BJ (cell line): ENCODE measurements around the gene COL9A3. TPM values are rescaled to one million over a fixed set of nuclear protein-coding genes. Genes with fewer than 3 reads are reported as not detected.

Source experiments
- CTCF ChIA-PET: fragments of 350-600 bp; formaldehyde crosslinking; extraction: SDS; loops from one replicate; lab custom pipeline; 2021; ENCODE audit warnings: antibody characterized with exemption, inconsistent platforms; lab: Yijun Ruan, JAX
- POLR2A ChIA-PET: fragments of 300-600 bp; sonication (Branson Sonifier 250); formaldehyde crosslinking; extraction: SDS; loops from one replicate; lab custom pipeline; 2021; ENCODE audit warnings: antibody characterized with exemption; lab: Charles Lee
- DNase-seq: peaks from one replicate; pipeline ENCODE4 v3.0.0-alpha.2; 2011; ENCODE audit warnings: low read depth
- H3K27me3 ChIP-seq: 2 replicates; pipeline ENCODE4 v1.6.0; 2011; ENCODE audit warnings: low read length; ENCODE audit not compliant: control insufficient read depth, insufficient read depth
- H3K36me3 ChIP-seq: 2 replicates; pipeline ENCODE4 v1.5.1; 2011; ENCODE audit warnings: low read length; ENCODE audit not compliant: control insufficient read depth, insufficient read depth
- H3K4me3 ChIP-seq: 2 replicates; pipeline ENCODE4 v1.5.1; 2011; ENCODE audit warnings: low read depth, mild to moderate bottlenecking, control low read depth, low read length
- CTCF ChIP-seq: IDR thresholded peaks from 2 replicates; pipeline ENCODE4 v1.5.1; 2011; ENCODE audit warnings: low read depth, mild to moderate bottlenecking, control low read depth, inconsistent platforms, low read length, moderate library complexity; ENCODE audit not compliant: insufficient read depth
- polyA plus RNA-seq: library from polyadenylated mRNA; depleted of rRNA; stranded (reverse); fragments of >200 nt; gene quantifications from 2 replicates; pipeline ENCODE4 v1.2.3, GENCODE V29; 2011

Gene COL9A3
- polyA plus RNA-seq, 1 experiment = 0.21 TPM

DNA sequence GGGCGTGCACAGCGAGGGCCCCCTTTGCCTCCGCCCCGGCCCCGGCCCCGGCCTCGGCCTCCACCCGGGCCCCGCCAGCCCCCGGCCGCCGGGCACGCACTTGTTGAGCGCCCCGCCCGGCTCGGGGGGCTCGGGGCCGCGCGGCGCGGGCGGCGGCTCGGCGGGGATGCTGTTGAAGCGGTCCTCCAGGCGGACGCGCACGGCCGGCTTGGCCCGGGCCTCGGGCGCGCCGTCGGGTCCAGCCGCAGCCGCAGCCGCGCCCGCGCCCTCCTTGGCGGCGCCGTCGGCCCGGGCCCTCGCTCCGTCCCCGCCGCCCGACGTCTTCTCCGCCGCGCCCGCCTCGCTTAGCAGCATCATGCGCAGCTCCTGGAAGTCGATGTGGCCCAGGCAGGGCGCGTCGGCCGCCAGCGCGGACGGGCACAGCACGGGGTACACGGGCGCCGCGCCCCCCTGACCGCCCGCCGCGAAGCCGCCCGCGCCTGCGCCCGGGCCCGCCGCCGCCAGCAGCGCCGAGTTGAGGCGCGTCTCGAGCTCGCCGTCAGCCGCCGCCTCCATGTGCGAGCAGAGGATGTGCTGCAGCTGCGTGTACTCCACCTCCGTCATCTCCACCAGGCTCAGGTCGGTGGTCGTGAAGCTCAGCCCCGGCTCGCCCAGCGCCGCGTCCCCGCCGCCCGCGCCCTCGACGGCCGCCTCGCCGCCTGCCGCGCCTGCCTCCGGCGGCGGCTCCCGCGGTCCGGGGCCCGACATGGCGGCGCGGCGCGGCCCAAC, 44.3 kb downstream of the COL9A3 start:
- ChIA-PET CTCF (no interaction called here), POLR2A (no interaction called here)
- no peaks in the 10 kb centered on the region for H3K27me3 ChIP-seq
- no peak for TF ChIP-seq CTCF
- peaks cover 10% of the 10 kb centered on the region for H3K36me3 ChIP-seq
- no peak for DNase-seq
- H3K4me3 ChIP-seq = peak overlapping the region; percentile 59

DNA sequence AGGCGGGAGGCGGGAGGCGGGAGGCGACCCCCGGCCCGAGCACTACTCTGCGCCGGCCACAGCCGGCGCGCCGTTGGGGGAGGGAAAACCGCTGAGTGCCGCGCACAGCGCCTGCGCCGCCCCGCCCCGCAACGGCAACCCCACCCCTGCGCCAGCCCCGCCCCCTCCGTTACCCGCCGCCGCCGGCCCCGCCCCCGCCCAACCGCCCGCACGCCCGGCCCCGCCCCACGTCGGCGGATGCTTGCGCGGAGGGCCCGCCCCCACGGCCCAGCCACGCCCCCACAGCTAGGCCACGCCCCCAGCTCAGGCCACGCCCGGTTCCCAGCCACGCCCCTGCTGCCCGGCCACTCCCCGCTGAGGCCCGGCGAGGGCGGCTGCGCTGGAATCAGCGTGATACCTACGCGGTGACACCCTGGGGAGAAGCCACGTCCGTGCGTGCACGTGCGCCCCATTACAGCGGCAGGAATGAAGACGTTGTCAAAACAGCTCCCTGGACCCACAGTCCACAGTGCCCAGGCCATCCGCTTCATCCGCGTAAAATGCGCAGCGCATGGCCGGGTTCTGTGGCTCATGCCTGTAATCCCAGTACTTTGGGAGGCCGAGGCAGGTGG, 45.0 kb downstream of the COL9A3 start, which contains the start of gene TCFL5:
TSS of gene TCFL5 (minus strand) at position 97 of the 611 bp plus-strand sequence. CDS start 152 bp downstream, outside the sequence.
- POLR2A ChIA-PET = no interaction called here
- peaks cover 7% of the 10 kb centered on the region for H3K36me3 ChIP-seq
- H3K4me3 ChIP-seq = peak within 1 kb of the TSS; percentile 59
- no peak for TF ChIP-seq CTCF
- CTCF ChIA-PET = no interaction called here
- no peaks in the 10 kb centered on the region for H3K27me3 ChIP-seq
- no peak for DNase-seq

GRCh38 chr20:62864207-62864606, 47.4 kb downstream of the COL9A3 start:
- TF ChIP-seq CTCF = no peak
- H3K27me3 ChIP-seq = no peaks in the 10 kb centered on the region
- CTCF ChIA-PET = interaction anchor here (1.0 kb wide), 1 partner anchor 145 kb away, joined by 4 read pairs; no protein-coding TSS in a partner anchor
- POLR2A ChIA-PET = no interaction called here
- no peak for DNase-seq
- H3K36me3 ChIP-seq = no peaks in the 10 kb centered on the region
- no peak overlapping the region for H3K4me3 ChIP-seq

DNA sequence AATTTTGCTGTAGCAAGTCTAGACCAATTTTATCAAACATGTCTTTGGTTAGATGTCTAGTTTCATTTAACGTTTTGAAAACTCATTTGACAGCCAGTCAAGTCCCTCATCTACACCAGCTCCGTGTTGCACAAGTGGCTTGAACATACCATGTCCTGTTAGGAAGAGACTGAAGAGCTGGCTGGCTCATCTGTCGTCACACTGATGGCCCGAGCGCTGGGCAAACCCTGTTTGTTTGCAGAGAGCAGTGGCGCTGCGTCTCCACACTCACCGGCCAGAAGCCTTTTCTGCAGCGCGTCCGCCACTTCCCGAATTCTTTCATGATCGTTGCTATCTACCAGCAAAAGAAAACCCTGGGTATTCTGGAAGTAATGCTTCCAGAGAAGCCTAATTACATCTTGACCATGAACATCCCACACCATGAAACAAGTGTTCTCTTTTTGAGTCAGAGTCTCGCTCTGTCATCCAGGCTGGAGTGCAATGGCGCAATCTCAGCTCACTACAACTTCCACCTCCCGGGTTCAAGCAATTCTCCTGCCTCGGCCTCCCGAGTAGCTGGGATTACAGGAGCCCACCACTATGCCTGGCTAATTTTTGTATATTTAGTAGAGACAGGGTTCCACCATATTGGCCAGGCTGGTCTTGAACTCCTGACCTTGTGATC, 55.5 kb downstream of the COL9A3 start:
- DNase-seq = no peak

More for the DNA sequence above, 55.5 kb downstream of the COL9A3 start:
- H3K4me3 ChIP-seq = no peak overlapping the region
- ChIA-PET POLR2A (no interaction called here), CTCF (interaction anchor here (0.6 to 3.7 kb wide), 3 partner anchors 21 to 138 kb away, joined by 3 to 18 read pairs (median 4); no protein-coding TSS in a partner anchor)
- no peak for TF ChIP-seq CTCF
- H3K36me3 ChIP-seq = no peaks in the 10 kb centered on the region
- H3K27me3 ChIP-seq = no peaks in the 10 kb centered on the region
